Heart left ventricle (tissue), 13 donors: ENCODE data around the gene IL15RA.

ENCODE experiments used
- CTCF ChIP-seq, 12 donors: fragments of 200-600 bp; sonication (generic) in 4 of 12; IDR thresholded peaks; one replicate each; pipeline versions ENCODE4 v1.5.0 to v1.8.0; 2018 to 2022; ENCODE audit warnings: antibody characterized with exemption in 12 of 12, mild to moderate bottlenecking in 5 of 12
- POLR2A ChIP-seq, 2 donors: fragments of 450-650 bp; IDR thresholded peaks; one replicate each; pipeline ENCODE4 v1.6.1; 2017; ENCODE audit warnings: antibody characterized with exemption in 2 of 2, mild to moderate bottlenecking in 2 of 2, moderate library complexity in 2 of 2
- donor health status: ischemic (EF 13 %, LVEDD 7.1; RV severe dilation, severe dysfunction).
- donor health status: DM: no; HTN: yes; CAD: no.
- donor health status: DM: no; HTN: no; CAD: no.
- donor health status: ischemic (EF 25% LVEDD 6.9; RV normal size, moderate dysfunction).
- donor health status: ischemic (EF 25% LVEDD 5.7; RV mildly dilated, moderate dysfunction).
- donor health status: ischemic (EF 35%, LVEDD 5.7; RV mildly dilated, moderate dysfunction).
- donor health status: nonischemic (EF 11% LVEDD 7.7; RV severe dilation, severe dysfunction).
- donor health status: DM: yes; HTN: yes; CAD: no.
- donor health status: PGD.
- donor health status: ischemic (EF 29% LVEDD 5.4; RV normal size, mild dysfunction).
- donor health status: nonischemic (EF 23%, LVEDD 6.1; RV moderate dilation, normal function).

GRCh38 chr10:5905854-5906507, 71.4 kb downstream of the IL15RA start:
- TF ChIP-seq CTCF (IDR thresholded peaks at IDR 0.05) (peak in 3 of 12 donors; percentile 13 to 34 (median 28)), POLR2A (IDR thresholded peaks at IDR 0.05) (no peak)
